Fibroblast of the aortic adventitia (primary cell): ENCODE results near the gene PDE1C. TPM values are rescaled to one million over a fixed set of nuclear protein-coding genes. Genes with fewer than 3 reads are reported as not detected.
A peak's percentile ranks its signal among the peaks of the same experiment; 100 is the strongest.

ENCODE experiments used
- DNase-seq: peaks from one replicate; pipeline ENCODE4 v3.0.0-alpha.2; 2010; ENCODE audit warnings: low read depth
- H3K4me3 ChIP-seq: 2 replicates; pipeline ENCODE4 v1.5.1; 2011; ENCODE audit warnings: low read depth, mild to moderate bottlenecking, control low read depth, low read length, moderate library complexity
- total RNA-seq: library from RNA; depleted of rRNA; stranded (reverse); fragments of >200 nt; gene quantifications from 2 replicates; pipeline ENCODE4 v1.2.3, GENCODE V29; 2012; ENCODE audit warnings: low replicate concordance
- TF ChIP-seq, protein P1 (sequence below): IDR thresholded peaks from 2 replicates; pipeline ENCODE4 v1.5.1; 2011; ENCODE audit warnings: mild to moderate bottlenecking, low read length, control low read depth, inconsistent platforms; ENCODE audit not compliant: insufficient read depth

Gene PDE1C
- total RNA-seq, 1 donor, result 7.4 TPM

DNA sequence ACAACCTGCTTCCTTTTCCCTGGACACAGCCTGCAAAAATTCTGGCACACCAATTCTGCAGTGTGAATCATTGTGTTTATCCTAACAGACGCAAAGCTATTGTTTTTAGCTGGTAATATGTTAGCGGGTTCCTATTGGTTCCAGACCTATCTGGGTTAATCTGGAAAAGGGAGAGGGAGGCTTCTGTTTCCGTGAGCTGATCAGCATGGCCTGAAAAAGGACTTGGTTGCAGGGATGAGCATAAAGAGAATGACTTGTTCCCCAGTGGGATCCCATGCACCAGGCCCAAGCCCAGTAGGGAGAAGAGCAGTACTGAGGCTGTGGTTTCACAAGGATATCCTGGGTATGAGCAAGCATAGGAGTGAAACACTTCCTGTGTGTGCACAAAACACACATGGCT lies 78.4 kb downstream of the PDE1C start:
- no peak overlapping the region for H3K4me3 ChIP-seq
- TF ChIP-seq, protein P1, sequence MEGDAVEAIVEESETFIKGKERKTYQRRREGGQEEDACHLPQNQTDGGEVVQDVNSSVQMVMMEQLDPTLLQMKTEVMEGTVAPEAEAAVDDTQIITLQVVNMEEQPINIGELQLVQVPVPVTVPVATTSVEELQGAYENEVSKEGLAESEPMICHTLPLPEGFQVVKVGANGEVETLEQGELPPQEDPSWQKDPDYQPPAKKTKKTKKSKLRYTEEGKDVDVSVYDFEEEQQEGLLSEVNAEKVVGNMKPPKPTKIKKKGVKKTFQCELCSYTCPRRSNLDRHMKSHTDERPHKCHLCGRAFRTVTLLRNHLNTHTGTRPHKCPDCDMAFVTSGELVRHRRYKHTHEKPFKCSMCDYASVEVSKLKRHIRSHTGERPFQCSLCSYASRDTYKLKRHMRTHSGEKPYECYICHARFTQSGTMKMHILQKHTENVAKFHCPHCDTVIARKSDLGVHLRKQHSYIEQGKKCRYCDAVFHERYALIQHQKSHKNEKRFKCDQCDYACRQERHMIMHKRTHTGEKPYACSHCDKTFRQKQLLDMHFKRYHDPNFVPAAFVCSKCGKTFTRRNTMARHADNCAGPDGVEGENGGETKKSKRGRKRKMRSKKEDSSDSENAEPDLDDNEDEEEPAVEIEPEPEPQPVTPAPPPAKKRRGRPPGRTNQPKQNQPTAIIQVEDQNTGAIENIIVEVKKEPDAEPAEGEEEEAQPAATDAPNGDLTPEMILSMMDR, result no peak
- DNase-seq, result peak; percentile 34

DNA sequence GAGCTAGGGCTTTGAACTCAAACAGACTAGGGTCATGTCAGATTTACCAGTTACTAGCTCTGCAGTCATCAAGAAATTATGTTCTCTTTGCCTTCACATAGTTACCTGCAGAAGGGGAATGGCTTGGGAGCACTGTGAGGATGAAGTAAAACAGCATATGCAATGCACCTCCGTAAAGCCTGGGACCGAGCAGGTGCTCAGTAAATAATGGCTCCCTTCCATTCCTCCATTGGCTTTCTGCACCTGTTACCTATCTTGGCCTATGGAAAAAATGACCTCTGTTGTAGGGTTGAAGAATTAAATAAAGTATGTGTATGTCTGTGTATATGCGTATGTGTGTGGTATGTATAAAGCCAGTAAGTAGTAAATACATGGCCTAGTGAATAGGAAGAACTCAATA lies 78.8 kb downstream of the PDE1C start:
- TF ChIP-seq, protein P1, result no peak
- H3K4me3 ChIP-seq, result no peak overlapping the region
- DNase-seq, result no peak

DNA sequence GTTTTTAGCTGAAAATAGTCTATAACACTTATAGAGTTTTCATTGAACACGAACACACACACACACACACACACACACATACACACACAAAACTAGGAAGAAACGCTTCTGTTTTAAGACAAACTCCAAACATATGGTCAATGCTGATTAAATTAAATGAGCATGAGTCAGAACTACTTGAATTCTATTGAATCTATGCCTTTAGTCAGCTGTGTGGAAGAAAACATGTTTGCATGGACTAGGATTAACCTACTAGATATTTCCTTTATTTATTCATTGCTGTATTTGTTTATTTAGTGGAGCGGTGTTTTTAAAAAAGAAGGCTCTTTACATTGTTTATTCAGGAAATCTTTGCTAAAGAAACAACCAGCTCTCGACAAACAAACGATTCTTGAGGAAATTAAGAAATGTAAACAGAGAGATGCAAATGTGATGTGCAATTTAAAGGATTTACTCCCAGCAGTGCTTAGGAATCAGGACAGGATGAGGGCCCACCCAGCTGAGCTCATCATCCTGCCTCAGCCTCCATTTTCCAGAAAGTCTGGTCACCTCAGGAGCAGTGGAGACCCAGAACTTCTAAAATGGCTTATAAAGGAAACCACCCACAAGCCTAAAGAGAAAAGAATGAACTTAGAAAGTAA lies 83.2 kb downstream of the PDE1C start:
- H3K4me3 ChIP-seq, result no peak overlapping the region
- TF ChIP-seq, protein P1, result no peak
- peak; percentile 2 for DNase-seq

DNA sequence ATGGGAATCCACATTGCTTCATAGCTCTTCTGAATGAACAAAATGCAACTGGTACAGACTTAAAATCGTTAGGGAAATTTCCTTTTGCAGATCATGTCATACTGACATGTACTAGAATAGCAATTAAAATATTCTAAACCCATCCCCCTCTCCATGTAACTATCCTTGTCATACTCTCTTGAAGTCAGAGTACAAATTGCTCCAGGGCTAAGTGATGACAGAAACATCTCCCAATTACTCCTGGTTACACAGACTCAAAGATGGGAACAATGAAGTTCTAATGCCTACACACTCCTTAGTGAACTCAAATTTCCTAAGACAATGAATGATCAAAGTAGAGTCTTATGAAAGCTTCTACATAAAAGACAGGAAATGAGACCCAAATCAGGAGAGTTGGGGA lies 87.2 kb downstream of the PDE1C start:
- TF ChIP-seq, protein P1, result no peak
- H3K4me3 ChIP-seq, result no peak overlapping the region
- DNase-seq, result no peak

DNA sequence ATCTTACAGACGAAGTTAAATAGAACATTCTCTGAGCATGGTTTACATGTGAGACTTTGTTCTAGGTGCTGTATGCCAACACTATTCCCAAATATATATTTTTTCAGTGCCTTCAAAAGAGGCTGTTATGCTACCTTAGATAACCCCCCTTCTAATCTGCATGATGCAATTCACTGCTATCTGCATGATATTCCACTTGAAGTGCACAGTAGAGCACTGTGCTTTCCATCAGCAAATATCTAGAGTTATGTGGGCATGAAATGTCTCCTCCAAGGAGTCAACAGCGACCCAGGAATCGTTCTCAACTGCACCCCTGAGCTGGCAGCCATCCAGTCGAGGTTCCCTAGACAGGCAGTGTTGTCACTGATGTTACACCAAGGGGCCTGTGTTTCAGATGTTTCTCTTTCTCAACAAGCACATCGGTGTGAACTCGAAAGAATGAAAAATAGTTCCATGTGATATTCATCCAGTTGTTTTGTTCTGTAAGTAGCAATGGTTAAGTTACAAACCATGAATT lies 88.3 kb downstream of the PDE1C start:
- TF ChIP-seq, protein P1, result no peak
- no peak overlapping the region for H3K4me3 ChIP-seq
- DNase-seq, result no peak

DNA sequence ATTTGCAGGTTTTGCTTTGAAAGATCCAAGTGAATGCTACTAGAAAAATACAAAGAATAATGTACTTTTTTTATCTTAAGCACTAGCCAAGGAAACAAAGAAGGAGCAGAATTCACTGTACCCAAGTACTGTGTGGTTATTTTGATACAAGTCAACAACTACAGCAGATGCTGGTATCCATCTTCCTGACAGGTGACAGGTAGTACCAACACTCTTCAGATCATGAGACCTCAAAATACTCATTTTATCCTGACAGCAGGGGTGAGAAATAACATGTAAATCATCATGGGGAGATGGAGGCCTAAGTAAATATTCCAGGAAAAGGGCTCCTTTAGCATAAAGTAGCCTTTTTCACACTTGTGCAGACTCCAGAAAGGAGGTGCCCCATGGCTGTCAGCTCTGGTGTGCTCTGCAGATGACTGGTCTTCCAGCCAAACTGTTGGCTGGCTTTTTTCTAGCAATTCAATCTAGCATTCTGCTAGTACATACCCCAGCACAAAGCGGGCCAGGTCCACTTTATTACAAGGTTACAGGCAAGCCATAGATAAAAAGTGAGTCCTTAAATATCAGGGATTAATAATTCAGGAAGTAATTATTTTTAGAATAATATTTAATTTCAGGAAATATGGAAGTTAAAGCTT lies 90.4 kb downstream of the PDE1C start:
- DNase-seq, result no peak
- no peak overlapping the region for H3K4me3 ChIP-seq
- TF ChIP-seq, protein P1, result no peak
